ENCODE measurements around the gene CCDC141.

- TF ChIP-seq MAFK (IDR thresholded peaks at IDR 0.05; ENCODE audit: partially characterized antibody) (no peak), REST (IDR thresholded peaks at IDR 0.05) (no peak)
Measured at GRCh38 chr2:178830451-178830850, 219.5 kb downstream of the CCDC141 start.

All from A549 (cell line).